Epithelial cell of proximal tubule (primary cell): ENCODE data around the gene MARCO. TPM values are rescaled to one million over a fixed set of nuclear protein-coding genes. Genes with fewer than 3 reads are reported as not detected.
A peak's percentile ranks its signal among the peaks of the same experiment; 100 is the strongest.
"Not testable (repeated sequence)": the region's sequence is repeated elsewhere in the genome, so short reads cannot be mapped to it uniquely, and the experiment has no call there.

Source experiments
- DNase-seq: peaks from one replicate; pipeline ENCODE4 v3.0.0-alpha.2; 2011; ENCODE audit warnings: low read depth
- H3K4me3 ChIP-seq: 2 replicates; pipeline ENCODE4 v1.5.1; 2011; ENCODE audit warnings: low read depth, mild to moderate bottlenecking, low read length
- total RNA-seq: library from RNA; depleted of rRNA; stranded (reverse); fragments of >200 nt; gene quantifications from 2 replicates; pipeline ENCODE4 v1.2.3, GENCODE V29; 2015
- TF ChIP-seq, protein P1 (sequence below): conservative IDR thresholded peaks from 2 replicates; pipeline ENCODE4 v1.5.1; 2012; ENCODE audit warnings: low read depth, mild to moderate bottlenecking, low read length

Gene MARCO
- total RNA-seq, 1 donor from 2014 or later = not detected

GRCh38 chr2:118994778-118995177 is 52.8 kb downstream of the MARCO start:
- no peak for DNase-seq
- TF ChIP-seq, protein P1, sequence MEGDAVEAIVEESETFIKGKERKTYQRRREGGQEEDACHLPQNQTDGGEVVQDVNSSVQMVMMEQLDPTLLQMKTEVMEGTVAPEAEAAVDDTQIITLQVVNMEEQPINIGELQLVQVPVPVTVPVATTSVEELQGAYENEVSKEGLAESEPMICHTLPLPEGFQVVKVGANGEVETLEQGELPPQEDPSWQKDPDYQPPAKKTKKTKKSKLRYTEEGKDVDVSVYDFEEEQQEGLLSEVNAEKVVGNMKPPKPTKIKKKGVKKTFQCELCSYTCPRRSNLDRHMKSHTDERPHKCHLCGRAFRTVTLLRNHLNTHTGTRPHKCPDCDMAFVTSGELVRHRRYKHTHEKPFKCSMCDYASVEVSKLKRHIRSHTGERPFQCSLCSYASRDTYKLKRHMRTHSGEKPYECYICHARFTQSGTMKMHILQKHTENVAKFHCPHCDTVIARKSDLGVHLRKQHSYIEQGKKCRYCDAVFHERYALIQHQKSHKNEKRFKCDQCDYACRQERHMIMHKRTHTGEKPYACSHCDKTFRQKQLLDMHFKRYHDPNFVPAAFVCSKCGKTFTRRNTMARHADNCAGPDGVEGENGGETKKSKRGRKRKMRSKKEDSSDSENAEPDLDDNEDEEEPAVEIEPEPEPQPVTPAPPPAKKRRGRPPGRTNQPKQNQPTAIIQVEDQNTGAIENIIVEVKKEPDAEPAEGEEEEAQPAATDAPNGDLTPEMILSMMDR = no peak
- no peak overlapping the region for H3K4me3 ChIP-seq

DNA sequence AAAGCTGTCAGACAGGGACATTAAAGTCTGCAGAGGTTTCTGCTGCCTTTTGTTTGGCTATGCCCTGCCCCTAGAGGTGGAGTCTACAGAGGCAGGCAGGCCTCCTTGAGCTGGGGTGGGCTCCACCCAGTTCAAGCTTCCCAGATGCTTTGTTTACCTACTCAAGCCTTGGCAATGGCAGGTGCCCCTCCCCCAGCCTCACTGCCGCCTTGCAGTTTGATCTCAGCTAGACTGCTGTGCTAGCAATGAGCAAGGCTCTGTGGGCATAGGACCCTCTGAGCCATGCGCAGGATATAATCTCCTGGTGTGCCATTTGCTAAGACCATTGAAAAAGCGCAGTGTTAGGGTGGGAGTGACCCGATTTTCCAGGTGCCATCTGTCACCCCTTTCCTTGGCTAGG is 61.9 kb downstream of the MARCO start:
- not testable (repeated sequence) for DNase-seq, H3K4me3 ChIP-seq

DNA sequence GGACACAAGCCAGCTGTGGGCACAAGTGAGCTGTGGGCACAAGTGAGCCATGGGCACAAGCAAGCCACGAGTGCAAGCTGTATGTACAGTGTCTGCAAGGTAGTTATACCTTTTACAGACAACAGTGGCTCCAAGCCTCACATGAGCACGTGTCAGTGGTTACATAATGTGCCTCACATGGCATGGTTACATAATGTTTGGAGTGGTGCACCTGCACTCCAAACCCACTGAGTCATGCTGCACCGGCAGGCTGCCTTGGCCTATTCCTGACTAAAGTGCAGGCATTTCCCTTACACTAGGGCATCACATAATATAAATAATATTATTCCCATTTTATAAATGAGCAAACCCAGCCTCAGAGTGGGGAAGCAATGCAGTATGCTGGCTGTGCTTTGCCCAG is 62.6 kb downstream of the MARCO start:
- DNase-seq = no peak
- H3K4me3 ChIP-seq = no peak overlapping the region
- TF ChIP-seq, protein P1 = no peak

DNA sequence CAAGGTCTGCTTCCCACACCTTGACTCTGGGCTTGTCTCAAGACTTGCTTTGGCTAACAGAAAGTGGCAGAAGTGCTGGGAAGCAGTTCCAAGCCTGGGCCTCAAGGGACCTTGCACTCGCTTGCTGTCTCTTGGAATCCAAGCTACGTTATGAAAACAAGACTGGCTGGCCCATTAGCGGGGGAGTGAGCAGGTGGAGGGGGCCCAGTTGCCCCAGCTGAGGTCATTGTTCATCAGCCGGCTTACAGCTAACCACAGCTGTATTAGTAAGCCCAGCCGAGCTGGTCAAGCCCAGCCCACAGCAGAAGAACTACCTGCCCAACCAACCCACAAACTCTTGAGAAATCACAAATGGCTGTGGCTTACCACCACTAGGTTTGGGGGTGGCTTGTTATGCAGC is 63.1 kb downstream of the MARCO start:
- no peak overlapping the region for H3K4me3 ChIP-seq
- DNase-seq = peak; percentile 37
- TF ChIP-seq, protein P1 = no peak

GRCh38 chr2:119005555-119005954 is 63.6 kb downstream of the MARCO start:
- H3K4me3 ChIP-seq = no peak overlapping the region
- TF ChIP-seq, protein P1 = no peak
- DNase-seq = no peak

GRCh38 chr2:119006441-119006840 is 64.4 kb downstream of the MARCO start:
- DNase-seq = no peak
- TF ChIP-seq, protein P1 = no peak
- H3K4me3 ChIP-seq = no peak overlapping the region

DNA sequence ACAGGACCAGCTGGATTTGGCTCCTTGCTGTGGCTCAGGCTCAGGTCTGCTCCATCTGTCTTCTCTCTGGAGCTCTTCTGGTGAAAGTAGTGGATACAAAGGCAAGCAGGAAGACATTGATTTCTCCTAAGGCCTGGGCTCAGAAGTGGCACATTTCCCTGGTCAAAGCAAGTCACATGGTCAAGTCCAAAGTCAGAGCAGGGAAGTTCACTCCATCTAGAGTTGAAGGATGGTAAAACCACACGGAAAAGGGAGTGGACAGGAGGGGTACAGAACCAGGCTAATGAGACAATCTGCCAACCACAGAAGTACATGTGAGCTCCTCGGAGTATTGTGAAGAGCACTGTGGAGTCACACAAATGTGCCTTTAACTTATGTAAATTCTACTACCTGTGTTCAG is 66.1 kb downstream of the MARCO start:
- no peak for DNase-seq
- H3K4me3 ChIP-seq = no peak overlapping the region
- TF ChIP-seq, protein P1 = peak; percentile 63

- TF ChIP-seq, protein P1 = no peak
- H3K4me3 ChIP-seq = no peak overlapping the region
- no peak for DNase-seq
These were observed 67.1 kb downstream of the MARCO start for GRCh38 chr2:119009110-119009509.
